ENCODE results near the gene CNTNAP2. TPM values are rescaled to one million over a fixed set of nuclear protein-coding genes. Genes with fewer than 3 reads are reported as not detected.

The CNTNAP2 gene
- polyA plus RNA-seq, 3 donors, result 15.2 to 28.4 (median 19.5) TPM

- DNase-seq, result no peak
Observed at GRCh38 chr7:148337995-148338747, 2221.6 kb downstream of the CNTNAP2 start.

- DNase-seq, result no peak
Observed at GRCh38 chr7:148340438-148341280, 2224.1 kb downstream of the CNTNAP2 start.

- DNase-seq, result no peak
Observed at GRCh38 chr7:148344406-148344805, 2227.8 kb downstream of the CNTNAP2 start.

- DNase-seq, result no peak
Observed at GRCh38 chr7:148347981-148348380, 2231.4 kb downstream of the CNTNAP2 start.

- DNase-seq, result no peak
Observed at GRCh38 chr7:148348466-148348865, 2231.9 kb downstream of the CNTNAP2 start.

- DNase-seq, result no peak
Observed at GRCh38 chr7:148356303-148356702, 2239.7 kb downstream of the CNTNAP2 start.

- DNase-seq, result no peak
Observed at GRCh38 chr7:148362541-148362940, 2245.9 kb downstream of the CNTNAP2 start.

GRCh38 chr7:148367731-148368475, 2251.3 kb downstream of the CNTNAP2 start:
- DNase-seq, result no peak

GRCh38 chr7:148368562-148368961, 2252.0 kb downstream of the CNTNAP2 start:
- no peak for DNase-seq

- no peak for DNase-seq
Observed at GRCh38 chr7:148371280-148371937, 2254.8 kb downstream of the CNTNAP2 start.

- DNase-seq, result peak; percentile 39
Observed at GRCh38 chr7:148374396-148375259, 2258.0 kb downstream of the CNTNAP2 start.

- no peak for DNase-seq
Observed at GRCh38 chr7:148379677-148380076, 2263.1 kb downstream of the CNTNAP2 start.

GRCh38 chr7:148380596-148381419, 2264.2 kb downstream of the CNTNAP2 start:
- DNase-seq, result no peak

- DNase-seq, result no peak
Observed at GRCh38 chr7:148382596-148382995, 2266.0 kb downstream of the CNTNAP2 start.

- no peak for DNase-seq
Observed at GRCh38 chr7:148383651-148384050, 2267.1 kb downstream of the CNTNAP2 start.

- no peak for DNase-seq
Observed at GRCh38 chr7:148385009-148385682, 2268.5 kb downstream of the CNTNAP2 start.

GRCh38 chr7:148390381-148390780, 2273.8 kb downstream of the CNTNAP2 start:
- no peak for DNase-seq

GRCh38 chr7:148391591-148391990, 2275.0 kb downstream of the CNTNAP2 start:
- DNase-seq, result peak; percentile 31

- no peak for DNase-seq
Observed at GRCh38 chr7:148394582-148394981, 2278.0 kb downstream of the CNTNAP2 start.
